DND-41 (cell line): ENCODE results near the gene MGAT5.

Experiments used
- ATAC-seq: fragments of 200-7000 bp; cut with Tn5 transposase; 3 replicates; pipeline ENCODE4 v1.9.1; 2021; ENCODE audit warnings: low read depth; ENCODE audit not compliant: insufficient read depth
- DNase-seq: peaks from one replicate; pipeline ENCODE4 v3.0.0-alpha.2; 2020
- H2AFZ ChIP-seq: 2 replicates; pipeline ENCODE4 v1.6.0; 2012; ENCODE audit warnings: low read depth, low read length
- H3K27ac ChIP-seq: 2 replicates; pipeline ENCODE4 v1.5.1; 2012; ENCODE audit warnings: low read length, inconsistent platforms
- H3K27me3 ChIP-seq: fragments of 200-600 bp; sonication (generic); 2 replicates; pipeline ENCODE4 v1.6.0; 2012; ENCODE audit warnings: low read length, mild to moderate bottlenecking, inconsistent platforms; ENCODE audit not compliant: insufficient read depth, poor library complexity
- H3K36me3 ChIP-seq: 2 replicates; pipeline ENCODE4 v1.5.1; 2012; ENCODE audit warnings: low read length, inconsistent platforms; ENCODE audit not compliant: insufficient read depth
- H3K4me1 ChIP-seq: 2 replicates; pipeline ENCODE4 v1.5.1; 2012; ENCODE audit warnings: mild to moderate bottlenecking, low read length; ENCODE audit not compliant: insufficient read depth
- H3K4me2 ChIP-seq: 2 replicates; pipeline ENCODE4 v1.6.0; 2012; ENCODE audit warnings: mild to moderate bottlenecking, moderate library complexity, low read length, inconsistent platforms; ENCODE audit not compliant: insufficient read depth
- H3K4me3 ChIP-seq, 2 experiments: fragments of 200-600 bp in 1 of 2; shearing (Covaris generic) in 1 of 2; 2 replicates each; pipeline ENCODE4 v1.5.1; 2012 to 2016; ENCODE audit warnings: inconsistent platforms in 2 of 2, low read length in 2 of 2, mild to moderate bottlenecking in 2 of 2, low read depth in 1 of 2, moderate library complexity in 1 of 2
- H3K79me2 ChIP-seq: 2 replicates; pipeline ENCODE4 v1.6.0; 2012; ENCODE audit warnings: low read length, inconsistent platforms; ENCODE audit not compliant: insufficient read depth
- H3K9ac ChIP-seq: 2 replicates; pipeline ENCODE4 v1.6.0; 2012; ENCODE audit warnings: low read depth, mild to moderate bottlenecking, inconsistent platforms, low read length, moderate library complexity
- H3K9me3 ChIP-seq: 2 replicates; pipeline ENCODE4 v1.5.1; 2012; ENCODE audit warnings: low read length, moderate library complexity, mild to moderate bottlenecking, inconsistent platforms; ENCODE audit not compliant: insufficient read depth, severe bottlenecking
- H4K20me1 ChIP-seq: 2 replicates; pipeline ENCODE4 v1.6.0; 2012; ENCODE audit warnings: low read length; ENCODE audit not compliant: insufficient read depth
- EZH2 ChIP-seq: IDR thresholded peaks from 3 replicates; pipeline ENCODE4 v1.6.1; 2012; ENCODE audit warnings: borderline replicate concordance, low read depth, mild to moderate bottlenecking, moderate library complexity, low read length, inconsistent platforms; ENCODE audit not compliant: severe bottlenecking
- TF ChIP-seq, protein P1 (sequence below): IDR thresholded peaks from 2 replicates; pipeline ENCODE4 v1.5.1; 2012; ENCODE audit warnings: borderline replicate concordance, low read length, moderate library complexity, mild to moderate bottlenecking; ENCODE audit not compliant: poor library complexity, severe bottlenecking; ENCODE audit errors: extremely low read depth

Gene MGAT5

DNA sequence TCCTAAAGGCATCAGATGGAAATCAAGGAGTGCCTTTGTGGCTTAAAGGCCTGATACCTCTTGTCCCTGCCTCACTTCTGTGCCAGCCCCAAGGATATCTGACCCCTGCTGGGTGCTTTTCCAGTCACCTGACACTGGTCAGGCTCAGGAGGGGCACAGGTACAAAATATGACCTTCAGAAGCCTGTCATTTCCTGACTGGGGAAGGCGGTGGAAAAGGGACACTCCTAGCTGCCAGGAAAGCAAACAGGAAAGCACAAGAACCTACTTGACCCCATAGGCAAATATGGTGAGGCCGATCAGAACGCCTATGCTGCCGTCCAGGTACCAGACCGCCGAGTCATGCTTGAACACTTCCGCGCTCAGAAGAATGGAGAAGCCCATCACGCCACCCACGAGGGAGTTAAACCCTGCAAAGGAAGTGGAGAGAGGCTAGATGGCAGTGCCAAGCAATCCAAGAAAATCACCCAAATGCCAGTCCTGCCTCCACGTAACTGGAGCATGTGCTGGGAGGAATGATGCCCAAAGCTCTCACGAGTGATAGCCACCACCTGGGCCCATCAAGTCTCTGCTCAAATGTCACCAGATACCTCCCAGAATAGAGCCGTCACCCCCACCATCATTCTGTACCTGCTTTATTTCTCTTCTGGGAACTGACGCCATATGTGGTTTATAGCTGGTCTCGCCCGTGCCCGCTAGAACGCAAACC is 204.0 kb downstream of the MGAT5 start:
- 0 out of 2 replicates have a peak, but pooled peaks cover 10% of the 10 kb centered on the region for H3K36me3 ChIP-seq
- H3K79me2 ChIP-seq: no peaks in the 10 kb centered on the region
- H3K9me3 ChIP-seq: no peaks in the 10 kb centered on the region
- TF ChIP-seq, protein P1, sequence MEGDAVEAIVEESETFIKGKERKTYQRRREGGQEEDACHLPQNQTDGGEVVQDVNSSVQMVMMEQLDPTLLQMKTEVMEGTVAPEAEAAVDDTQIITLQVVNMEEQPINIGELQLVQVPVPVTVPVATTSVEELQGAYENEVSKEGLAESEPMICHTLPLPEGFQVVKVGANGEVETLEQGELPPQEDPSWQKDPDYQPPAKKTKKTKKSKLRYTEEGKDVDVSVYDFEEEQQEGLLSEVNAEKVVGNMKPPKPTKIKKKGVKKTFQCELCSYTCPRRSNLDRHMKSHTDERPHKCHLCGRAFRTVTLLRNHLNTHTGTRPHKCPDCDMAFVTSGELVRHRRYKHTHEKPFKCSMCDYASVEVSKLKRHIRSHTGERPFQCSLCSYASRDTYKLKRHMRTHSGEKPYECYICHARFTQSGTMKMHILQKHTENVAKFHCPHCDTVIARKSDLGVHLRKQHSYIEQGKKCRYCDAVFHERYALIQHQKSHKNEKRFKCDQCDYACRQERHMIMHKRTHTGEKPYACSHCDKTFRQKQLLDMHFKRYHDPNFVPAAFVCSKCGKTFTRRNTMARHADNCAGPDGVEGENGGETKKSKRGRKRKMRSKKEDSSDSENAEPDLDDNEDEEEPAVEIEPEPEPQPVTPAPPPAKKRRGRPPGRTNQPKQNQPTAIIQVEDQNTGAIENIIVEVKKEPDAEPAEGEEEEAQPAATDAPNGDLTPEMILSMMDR: no peak
- TF ChIP-seq EZH2: no peak
- no peaks in the 10 kb centered on the region for H3K4me1 ChIP-seq
- H4K20me1 ChIP-seq: no peaks in the 10 kb centered on the region
- no peaks in the 10 kb centered on the region for H3K27me3 ChIP-seq
- DNase-seq (no peak), ATAC-seq (no peak)
- H3K9ac ChIP-seq: no peak overlapping the region
- no peak overlapping the region for H3K4me2 ChIP-seq
- no peak overlapping the region for H3K27ac ChIP-seq
- H3K4me3 ChIP-seq: no peak overlapping the region
- H2AFZ ChIP-seq: no peak overlapping the region

DNA sequence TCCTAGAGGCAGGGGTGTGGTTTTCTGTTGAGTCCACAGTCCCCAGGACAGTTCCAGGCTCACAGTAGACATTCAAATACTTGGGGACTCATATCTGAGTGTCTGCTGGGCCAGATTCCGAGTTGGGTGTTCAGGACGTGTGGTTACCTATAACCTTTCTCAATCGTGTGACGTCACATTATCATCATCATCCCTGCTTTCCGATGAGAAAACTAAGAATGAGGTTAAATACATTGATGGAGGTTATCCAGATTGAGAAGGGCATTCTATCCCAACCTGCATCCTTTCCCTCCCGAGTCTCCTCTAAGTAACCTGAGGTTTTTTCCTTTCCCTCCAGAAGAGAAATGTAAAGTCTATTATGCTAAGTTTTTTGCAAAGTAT is 204.6 kb downstream of the MGAT5 start:
- no peak for DNase-seq
- Histone ChIP-seq H3K4me2 (no peak overlapping the region), H3K9ac (no peak overlapping the region), H3K79me2 (no peaks in the 10 kb centered on the region), H3K27me3 (no peaks in the 10 kb centered on the region), H3K36me3 (0 out of 2 replicates have a peak, but pooled peaks cover 10% of the 10 kb centered on the region), H3K4me1 (no peaks in the 10 kb centered on the region), H3K9me3 (no peaks in the 10 kb centered on the region), H2AFZ (no peak overlapping the region), H4K20me1 (no peaks in the 10 kb centered on the region), H3K4me3 (no peak overlapping the region), H3K27ac (no peak overlapping the region)
- no peak for ATAC-seq
- TF ChIP-seq, protein P1: no peak
- TF ChIP-seq EZH2: no peak

DNA sequence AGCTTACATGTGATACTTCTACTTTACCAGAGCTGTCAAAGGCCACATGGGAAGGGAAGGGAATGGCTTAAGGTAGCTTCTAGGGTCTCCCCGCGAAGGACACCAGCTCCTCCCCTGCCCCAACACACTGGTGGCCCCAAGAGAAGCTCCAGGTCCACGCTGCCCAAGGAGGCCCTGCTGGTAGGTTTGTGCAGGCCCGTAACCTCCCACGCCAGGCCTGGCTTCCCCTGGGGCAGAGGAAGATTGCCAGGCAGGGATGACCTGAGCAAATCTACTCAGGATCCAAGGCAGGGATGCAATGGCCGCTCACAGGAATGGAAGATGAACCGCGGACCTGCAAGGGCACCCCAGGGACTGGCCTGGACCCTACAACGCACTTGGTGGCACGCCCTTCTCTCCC is 205.1 kb downstream of the MGAT5 start:
- no peak for ATAC-seq

More for the DNA sequence above, 205.1 kb downstream of the MGAT5 start:
- Histone ChIP-seq H3K4me2 (no peak overlapping the region), H2AFZ (no peak overlapping the region), H3K79me2 (no peaks in the 10 kb centered on the region), H3K4me1 (no peaks in the 10 kb centered on the region), H3K4me3 (no peak overlapping the region), H3K36me3 (0 out of 2 replicates have a peak, but pooled peaks cover 7% of the 10 kb centered on the region), H3K27ac (no peak overlapping the region), H3K9me3 (no peaks in the 10 kb centered on the region), H4K20me1 (no peaks in the 10 kb centered on the region), H3K27me3 (no peaks in the 10 kb centered on the region), H3K9ac (no peak overlapping the region)
- no peak for TF ChIP-seq EZH2
- TF ChIP-seq, protein P1: no peak
- DNase-seq: no peak
